ENCODE results near the gene MEF2C. TPM values are rescaled to one million over a fixed set of nuclear protein-coding genes. Genes with fewer than 3 reads are reported as not detected.
A peak's percentile ranks its signal among the peaks of the same experiment; 100 is the strongest.
"Not testable (repeated sequence)": the region's sequence is repeated elsewhere in the genome, so short reads cannot be mapped to it uniquely, and the experiment has no call there.

The MEF2C gene
- total RNA-seq, 1 donor from 2014 or later, result 464 TPM

GRCh38 chr5:88803309-88803708 is 79.7 kb downstream of the MEF2C start:
- H3K4me3 ChIP-seq (ENCODE audit: low read length in 3 of 3), result no peak overlapping the region
- no peak overlapping the region for H3K9ac ChIP-seq (ENCODE audit: low read depth in 1 of 3, low read length in 3 of 3)
- no peak overlapping the region for H3K27ac ChIP-seq (ENCODE audit: low read depth, low read length)
- no peaks in the 10 kb centered on the region for H3K27me3 ChIP-seq (ENCODE audit: control insufficient read depth in 3 of 3, insufficient read depth in 3 of 3, low read length in 3 of 3)
- peaks cover 0 to 3% (median 0%) of the 10 kb centered on the region in 3 donors for H3K4me1 ChIP-seq (ENCODE audit: control insufficient read depth in 3 of 3, insufficient read depth in 3 of 3, low read length in 3 of 3)
- peaks cover 9 to 37% (median 27%) of the 10 kb centered on the region in 3 donors for H3K36me3 ChIP-seq (ENCODE audit: control insufficient read depth in 3 of 3, insufficient read depth in 3 of 3, low read length in 3 of 3)
- no peaks in the 10 kb centered on the region for H3K9me3 ChIP-seq (ENCODE audit: control insufficient read depth in 3 of 3, low read length in 3 of 3)

GRCh38 chr5:88799938-88800535 is 82.9 kb downstream of the MEF2C start:
- Histone ChIP-seq H3K9me3 (ENCODE audit: control insufficient read depth in 3 of 3, low read length in 3 of 3) (no peaks in the 10 kb centered on the region), H3K27me3 (ENCODE audit: control insufficient read depth in 3 of 3, insufficient read depth in 3 of 3, low read length in 3 of 3) (no peaks in the 10 kb centered on the region), H3K36me3 (ENCODE audit: control insufficient read depth in 3 of 3, insufficient read depth in 3 of 3, low read length in 3 of 3) (peaks cover 9 to 38% (median 27%) of the 10 kb centered on the region in 3 donors), H3K27ac (ENCODE audit: low read depth, low read length) (no peak overlapping the region), H3K9ac (ENCODE audit: low read depth in 1 of 3, low read length in 3 of 3) (no peak overlapping the region), H3K4me3 (ENCODE audit: low read length in 3 of 3) (no peak overlapping the region), H3K4me1 (ENCODE audit: control insufficient read depth in 3 of 3, insufficient read depth in 3 of 3, low read length in 3 of 3) (no peaks in the 10 kb centered on the region)

GRCh38 chr5:88798933-88799332 is 84.1 kb downstream of the MEF2C start:
- not testable (repeated sequence) for H3K9me3 ChIP-seq (ENCODE audit: control insufficient read depth in 3 of 3, low read length in 3 of 3); H3K9ac ChIP-seq (ENCODE audit: low read depth in 1 of 3, low read length in 3 of 3); H3K4me1 ChIP-seq (ENCODE audit: control insufficient read depth in 3 of 3, insufficient read depth in 3 of 3, low read length in 3 of 3); H3K27me3 ChIP-seq (ENCODE audit: control insufficient read depth in 3 of 3, insufficient read depth in 3 of 3, low read length in 3 of 3); H3K27ac ChIP-seq (ENCODE audit: low read depth, low read length); H3K4me3 ChIP-seq (ENCODE audit: low read length in 3 of 3)
- H3K36me3 ChIP-seq (ENCODE audit: control insufficient read depth in 3 of 3, insufficient read depth in 3 of 3, low read length in 3 of 3), result peaks cover 2 to 30% (median 21%) of the 10 kb centered on the region in 3 donors

- not testable (repeated sequence) for H3K27me3 ChIP-seq (ENCODE audit: control insufficient read depth in 3 of 3, insufficient read depth in 3 of 3, low read length in 3 of 3); H3K36me3 ChIP-seq (ENCODE audit: control insufficient read depth in 3 of 3, insufficient read depth in 3 of 3, low read length in 3 of 3); H3K4me1 ChIP-seq (ENCODE audit: control insufficient read depth in 3 of 3, insufficient read depth in 3 of 3, low read length in 3 of 3); H3K9me3 ChIP-seq (ENCODE audit: control insufficient read depth in 3 of 3, low read length in 3 of 3); H3K4me3 ChIP-seq (ENCODE audit: low read length in 3 of 3); H3K9ac ChIP-seq (ENCODE audit: low read depth in 1 of 3, low read length in 3 of 3); H3K27ac ChIP-seq (ENCODE audit: low read depth, low read length)
Measured at GRCh38 chr5:88793797-88794196, 89.2 kb downstream of the MEF2C start.

- Histone ChIP-seq H3K9me3 (ENCODE audit: control insufficient read depth in 3 of 3, low read length in 3 of 3) (no peaks in the 10 kb centered on the region), H3K36me3 (ENCODE audit: control insufficient read depth in 3 of 3, insufficient read depth in 3 of 3, low read length in 3 of 3) (peaks cover 0 to 4% (median 0%) of the 10 kb centered on the region in 3 donors), H3K27me3 (ENCODE audit: control insufficient read depth in 3 of 3, insufficient read depth in 3 of 3, low read length in 3 of 3) (no peaks in the 10 kb centered on the region), H3K4me3 (ENCODE audit: low read length in 3 of 3) (no peak overlapping the region), H3K4me1 (ENCODE audit: control insufficient read depth in 3 of 3, insufficient read depth in 3 of 3, low read length in 3 of 3) (peaks cover 6 to 7% (median 7%) of the 10 kb centered on the region in 3 donors), H3K9ac (ENCODE audit: low read depth in 1 of 3, low read length in 3 of 3) (no peak overlapping the region), H3K27ac (ENCODE audit: low read depth, low read length) (peak overlapping the region; percentile 3)
Measured at GRCh38 chr5:88792144-88792840, 90.7 kb downstream of the MEF2C start.

GRCh38 chr5:88787856-88788255 is 95.1 kb downstream of the MEF2C start:
- Histone ChIP-seq H3K4me3 (ENCODE audit: low read length in 3 of 3) (no peak overlapping the region), H3K9me3 (ENCODE audit: control insufficient read depth in 3 of 3, low read length in 3 of 3) (no peaks in the 10 kb centered on the region), H3K27ac (ENCODE audit: low read depth, low read length) (no peak overlapping the region), H3K9ac (ENCODE audit: low read depth in 1 of 3, low read length in 3 of 3) (no peak overlapping the region), H3K36me3 (ENCODE audit: control insufficient read depth in 3 of 3, insufficient read depth in 3 of 3, low read length in 3 of 3) (peaks cover 0 to 4% (median 0%) of the 10 kb centered on the region in 3 donors), H3K4me1 (ENCODE audit: control insufficient read depth in 3 of 3, insufficient read depth in 3 of 3, low read length in 3 of 3) (peaks cover 23 to 33% (median 28%) of the 10 kb centered on the region in 3 donors), H3K27me3 (ENCODE audit: control insufficient read depth in 3 of 3, insufficient read depth in 3 of 3, low read length in 3 of 3) (no peaks in the 10 kb centered on the region)

- H3K27me3 ChIP-seq (ENCODE audit: control insufficient read depth in 3 of 3, insufficient read depth in 3 of 3, low read length in 3 of 3), result no peaks in the 10 kb centered on the region
- H3K9ac ChIP-seq (ENCODE audit: low read depth in 1 of 3, low read length in 3 of 3), result no peak overlapping the region
- H3K4me3 ChIP-seq (ENCODE audit: low read length in 3 of 3), result peak overlapping the region in 1 of 3 donors; percentile 15
- H3K9me3 ChIP-seq (ENCODE audit: control insufficient read depth in 3 of 3, low read length in 3 of 3), result no peaks in the 10 kb centered on the region
- peaks cover 0 to 4% (median 0%) of the 10 kb centered on the region in 3 donors for H3K36me3 ChIP-seq (ENCODE audit: control insufficient read depth in 3 of 3, insufficient read depth in 3 of 3, low read length in 3 of 3)
- peaks cover 22 to 33% (median 28%) of the 10 kb centered on the region in 3 donors for H3K4me1 ChIP-seq (ENCODE audit: control insufficient read depth in 3 of 3, insufficient read depth in 3 of 3, low read length in 3 of 3)
- peak overlapping the region; percentile 79 for H3K27ac ChIP-seq (ENCODE audit: low read depth, low read length)
Measured at GRCh38 chr5:88786789-88787188, 96.2 kb downstream of the MEF2C start.

- Histone ChIP-seq H3K27ac (ENCODE audit: low read depth, low read length) (peak overlapping the region; percentile 79), H3K9me3 (ENCODE audit: control insufficient read depth in 3 of 3, low read length in 3 of 3) (no peaks in the 10 kb centered on the region), H3K36me3 (ENCODE audit: control insufficient read depth in 3 of 3, insufficient read depth in 3 of 3, low read length in 3 of 3) (peaks cover 0 to 4% (median 0%) of the 10 kb centered on the region in 3 donors), H3K4me1 (ENCODE audit: control insufficient read depth in 3 of 3, insufficient read depth in 3 of 3, low read length in 3 of 3) (peaks cover 27 to 33% (median 31%) of the 10 kb centered on the region in 3 donors), H3K4me3 (ENCODE audit: low read length in 3 of 3) (peak overlapping the region in 1 of 3 donors; percentile 2), H3K9ac (ENCODE audit: low read depth in 1 of 3, low read length in 3 of 3) (peak overlapping the region in 2 of 3 donors; percentile 52 to 53), H3K27me3 (ENCODE audit: control insufficient read depth in 3 of 3, insufficient read depth in 3 of 3, low read length in 3 of 3) (no peaks in the 10 kb centered on the region)
Measured at GRCh38 chr5:88785746-88786565, 97.0 kb downstream of the MEF2C start.

- peaks cover 0 to 3% (median 0%) of the 10 kb centered on the region in 3 donors for H3K36me3 ChIP-seq (ENCODE audit: control insufficient read depth in 3 of 3, insufficient read depth in 3 of 3, low read length in 3 of 3)
- peaks cover 35 to 38% (median 35%) of the 10 kb centered on the region in 3 donors for H3K4me1 ChIP-seq (ENCODE audit: control insufficient read depth in 3 of 3, insufficient read depth in 3 of 3, low read length in 3 of 3)
- no peaks in the 10 kb centered on the region for H3K9me3 ChIP-seq (ENCODE audit: control insufficient read depth in 3 of 3, low read length in 3 of 3)
- no peak overlapping the region for H3K27ac ChIP-seq (ENCODE audit: low read depth, low read length)
- no peak overlapping the region for H3K9ac ChIP-seq (ENCODE audit: low read depth in 1 of 3, low read length in 3 of 3)
- no peaks in the 10 kb centered on the region for H3K27me3 ChIP-seq (ENCODE audit: control insufficient read depth in 3 of 3, insufficient read depth in 3 of 3, low read length in 3 of 3)
- no peak overlapping the region for H3K4me3 ChIP-seq (ENCODE audit: low read length in 3 of 3)
Measured at GRCh38 chr5:88782571-88782970, 100.4 kb downstream of the MEF2C start.
